Trophoblast cell (in vitro differentiated cells and primary cell): ENCODE measurements around the gene ARF6.

Source experiments
- DNase-seq, 2 donors: peaks; one replicate each; pipeline ENCODE4 v3.0.0-alpha.2; 2016
- H2AFZ ChIP-seq: 2 replicates; pipeline ENCODE4 v1.6.1; 2013; ENCODE audit warnings: low read length, moderate library complexity, mild to moderate bottlenecking; ENCODE audit not compliant: insufficient read depth, poor library complexity
- H2AK5ac ChIP-seq: 2 replicates; pipeline ENCODE4 v1.6.1; 2013; ENCODE audit warnings: mild to moderate bottlenecking, low read length
- H2BK120ac ChIP-seq: 2 replicates; pipeline ENCODE4 v1.6.1; 2013; ENCODE audit warnings: low read length, mild to moderate bottlenecking, moderate library complexity; ENCODE audit not compliant: insufficient read depth, poor library complexity
- H2BK12ac ChIP-seq: 2 replicates; pipeline ENCODE4 v1.6.1; 2013; ENCODE audit warnings: mild to moderate bottlenecking, low read length, moderate library complexity
- H2BK5ac ChIP-seq: 2 replicates; pipeline ENCODE4 v1.6.1; 2013; ENCODE audit warnings: low read length, low read depth, moderate library complexity, mild to moderate bottlenecking; ENCODE audit not compliant: poor library complexity
- H3K14ac ChIP-seq: 2 replicates; pipeline ENCODE4 v1.6.1; 2013; ENCODE audit warnings: mild to moderate bottlenecking, low read length
- H3K18ac ChIP-seq: 2 replicates; pipeline ENCODE4 v1.6.1; 2013; ENCODE audit warnings: mild to moderate bottlenecking, low read length
- H3K23ac ChIP-seq: 2 replicates; pipeline ENCODE4 v1.6.1; 2013; ENCODE audit warnings: low read length
- H3K27ac ChIP-seq: 2 replicates; pipeline ENCODE4 v1.5.1; 2013; ENCODE audit warnings: low read depth, mild to moderate bottlenecking, inconsistent platforms, low read length, moderate library complexity
- H3K27me3 ChIP-seq: 2 replicates; pipeline ENCODE4 v1.6.1; 2013; ENCODE audit warnings: inconsistent platforms, mild to moderate bottlenecking, low read length, moderate library complexity; ENCODE audit not compliant: insufficient read depth
- H3K36me3 ChIP-seq, 2 experiments: 1 replicate in 1 of 2; 2 replicates in 1 of 2; pipeline ENCODE4 v1.6.1; 2013; ENCODE audit warnings: low read length in 2 of 2, mild to moderate bottlenecking in 2 of 2, moderate library complexity in 1 of 2; ENCODE audit not compliant: insufficient read depth in 2 of 2, control insufficient read depth in 1 of 2
- H3K4ac ChIP-seq: 2 replicates; pipeline ENCODE4 v1.6.1; 2013; ENCODE audit warnings: low read depth, mild to moderate bottlenecking, low read length, moderate library complexity
- H3K4me1 ChIP-seq, 2 experiments: 1 replicate in 1 of 2; 2 replicates in 1 of 2; pipeline ENCODE4 v1.6.1; 2013; ENCODE audit warnings: low read length in 2 of 2, mild to moderate bottlenecking in 2 of 2, moderate library complexity in 1 of 2; ENCODE audit not compliant: insufficient read depth in 2 of 2, control insufficient read depth in 1 of 2
- H3K4me2 ChIP-seq: 2 replicates; pipeline ENCODE4 v1.6.1; 2013; ENCODE audit warnings: inconsistent platforms, mild to moderate bottlenecking, low read length, moderate library complexity
- H3K4me3 ChIP-seq: 2 replicates; pipeline ENCODE4 v1.5.1; 2013; ENCODE audit warnings: mild to moderate bottlenecking, low read depth, low read length, inconsistent platforms
- H3K79me1 ChIP-seq: one replicate; pipeline ENCODE4 v1.6.1; 2013; ENCODE audit warnings: low read length
- H3K79me2 ChIP-seq: 2 replicates; pipeline ENCODE4 v1.6.1; 2013; ENCODE audit warnings: low read length, mild to moderate bottlenecking; ENCODE audit not compliant: control insufficient read depth, insufficient read depth, poor library complexity
- H3K9ac ChIP-seq: 2 replicates; pipeline ENCODE4 v1.6.1; 2013; ENCODE audit warnings: mild to moderate bottlenecking, low read length
- H3K9me3 ChIP-seq: 2 replicates; pipeline ENCODE4 v1.6.1; 2013; ENCODE audit warnings: low read depth, mild to moderate bottlenecking, control low read depth, inconsistent platforms, low read length; ENCODE audit not compliant: insufficient read depth
- H4K12ac ChIP-seq: 2 replicates; pipeline ENCODE4 v1.6.1; 2013; ENCODE audit warnings: low read depth, mild to moderate bottlenecking, low read length, moderate library complexity
- H4K8ac ChIP-seq: 2 replicates; pipeline ENCODE4 v1.6.1; 2013; ENCODE audit warnings: low read depth, mild to moderate bottlenecking, low read length, moderate library complexity
- H4K91ac ChIP-seq: one replicate; pipeline ENCODE4 v1.6.1; 2013; ENCODE audit warnings: low read depth, mild to moderate bottlenecking, low read length, moderate library complexity
- WGBS: extraction: QIAGEN DNeasy Blood & Tissue Kit; methylation state at CpG from one replicate; pipeline ENCODE4 v1.1.7; 2013; ENCODE audit warnings: missing lambda C conversion rate; ENCODE audit not compliant: insufficient read length, insufficient coverage; ENCODE audit errors: extremely low coverage; 5-methylcytosine and 5-hydroxymethylcytosine counted together

ARF6 gene

GRCh38 chr14:49921401-49921800 lies 28.5 kb downstream of the ARF6 start:
- Histone ChIP-seq H3K4me2 (no peak overlapping the region), H3K23ac (no peak overlapping the region), H4K12ac (no peak overlapping the region), H2AK5ac (no peak overlapping the region), H3K36me3 (no peaks in the 10 kb centered on the region), H2BK120ac (no peak overlapping the region), H3K9me3 (no peaks in the 10 kb centered on the region), H3K27me3 (no peaks in the 10 kb centered on the region), H3K27ac (no peak overlapping the region), H3K14ac (no peak overlapping the region), H2AFZ (no peak overlapping the region), H4K8ac (no peak overlapping the region), H4K91ac (no peak overlapping the region), H3K4me1 (peaks cover 2 to 4% of the 10 kb centered on the region in 2 experiments), H3K9ac (no peak overlapping the region), H3K79me2 (no peaks in the 10 kb centered on the region), H2BK5ac (no peak overlapping the region), H3K4ac (no peak overlapping the region), H3K18ac (no peak overlapping the region), H3K79me1 (peaks cover 2% of the 10 kb centered on the region), H2BK12ac (no peak overlapping the region), H3K4me3 (no peak overlapping the region)
- no peak for DNase-seq
- WGBS: no CpG with 5 or more reads among the region's 1 CpG

- Histone ChIP-seq H3K79me2 (no peaks in the 10 kb centered on the region), H3K27ac (no peak overlapping the region), H3K9me3 (no peaks in the 10 kb centered on the region), H3K23ac (no peak overlapping the region), H2BK5ac (no peak overlapping the region), H3K79me1 (no peaks in the 10 kb centered on the region), H2AFZ (no peak overlapping the region), H2BK12ac (no peak overlapping the region), H3K4me3 (no peak overlapping the region), H3K18ac (no peak overlapping the region), H3K4me2 (no peak overlapping the region), H3K27me3 (no peaks in the 10 kb centered on the region), H3K36me3 (no peaks in the 10 kb centered on the region), H3K4ac (no peak overlapping the region), H4K12ac (no peak overlapping the region), H3K9ac (no peak overlapping the region), H2BK120ac (no peak overlapping the region), H3K14ac (no peak overlapping the region), H4K8ac (no peak overlapping the region), H2AK5ac (no peak overlapping the region), H4K91ac (no peak overlapping the region), H3K4me1 (no peaks in the 10 kb centered on the region)
- no peak for DNase-seq
- no CpG with 5 or more reads among the region's 1 CpG for WGBS
These were observed 30.6 kb downstream of the ARF6 start for GRCh38 chr14:49923442-49923841.

GRCh38 chr14:49923881-49924280 lies 31.0 kb downstream of the ARF6 start:
- Histone ChIP-seq H3K79me1 (no peaks in the 10 kb centered on the region), H2BK12ac (no peak overlapping the region), H2AK5ac (no peak overlapping the region), H3K9ac (no peak overlapping the region), H3K27me3 (no peaks in the 10 kb centered on the region), H4K12ac (no peak overlapping the region), H3K14ac (no peak overlapping the region), H3K4me2 (no peak overlapping the region), H2BK120ac (no peak overlapping the region), H4K8ac (no peak overlapping the region), H3K23ac (no peak overlapping the region), H3K4me1 (no peaks in the 10 kb centered on the region), H3K36me3 (no peaks in the 10 kb centered on the region), H3K18ac (no peak overlapping the region), H2BK5ac (no peak overlapping the region), H2AFZ (no peak overlapping the region), H3K9me3 (no peaks in the 10 kb centered on the region), H3K27ac (no peak overlapping the region), H3K4ac (no peak overlapping the region), H3K79me2 (no peaks in the 10 kb centered on the region), H3K4me3 (no peak overlapping the region), H4K91ac (no peak overlapping the region)
- no CpG with 5 or more reads among the region's 4 CpGs for WGBS
- no peak for DNase-seq

- no peak for DNase-seq
- Histone ChIP-seq H3K18ac (no peak overlapping the region), H4K12ac (no peak overlapping the region), H3K4ac (no peak overlapping the region), H4K8ac (no peak overlapping the region), H3K36me3 (no peaks in the 10 kb centered on the region), H3K9me3 (no peaks in the 10 kb centered on the region), H3K4me1 (no peaks in the 10 kb centered on the region), H4K91ac (no peak overlapping the region), H2BK12ac (no peak overlapping the region), H2BK5ac (no peak overlapping the region), H2AK5ac (no peak overlapping the region), H3K23ac (no peak overlapping the region), H3K4me3 (no peak overlapping the region), H3K27me3 (no peaks in the 10 kb centered on the region), H3K9ac (no peak overlapping the region), H3K27ac (no peak overlapping the region), H2BK120ac (no peak overlapping the region), H3K14ac (no peak overlapping the region), H3K4me2 (no peak overlapping the region), H3K79me2 (no peaks in the 10 kb centered on the region), H3K79me1 (no peaks in the 10 kb centered on the region), H2AFZ (no peak overlapping the region)
- WGBS: no CpG with 5 or more reads among the region's 4 CpGs
These were observed 32.0 kb downstream of the ARF6 start for GRCh38 chr14:49924852-49925251.
